HG03139 (cell line): ENCODE results near the gene SLC41A1.

Source experiments
- ATAC-seq: cut with Tn5 transposase; IDR thresholded peaks from one replicate; pipeline ENCODE4 v1.9.1; 2021; ENCODE audit not compliant: unreplicated experiment

SLC41A1 gene

GRCh38 chr1:205760606-205761005 is 52.4 kb downstream of the SLC41A1 start:
- no peak for ATAC-seq

GRCh38 chr1:205756552-205756951 is 56.4 kb downstream of the SLC41A1 start:
- ATAC-seq: no peak

GRCh38 chr1:205754857-205755256 is 58.1 kb downstream of the SLC41A1 start:
- ATAC-seq: no peak

GRCh38 chr1:205751036-205751651 is 61.9 kb downstream of the SLC41A1 start:
- ATAC-seq: no peak

GRCh38 chr1:205750138-205751035 is 62.6 kb downstream of the SLC41A1 start, which contains the start of gene NUCKS1:
TSS of gene NUCKS1 (minus strand) at chr1:205750182. CDS start at chr1:205749973, 209 bp downstream.
- ATAC-seq: peak; percentile 64

GRCh38 chr1:205749234-205750137 is 63.5 kb downstream of the SLC41A1 start:
- ATAC-seq: peak; percentile 81

GRCh38 chr1:205748403-205749233 is 64.4 kb downstream of the SLC41A1 start:
- ATAC-seq: peak; percentile 4

GRCh38 chr1:205746757-205747412 is 66.1 kb downstream of the SLC41A1 start:
- no peak for ATAC-seq

GRCh38 chr1:205744403-205744802 is 68.6 kb downstream of the SLC41A1 start:
- ATAC-seq: no peak

GRCh38 chr1:205743977-205744376 is 69.0 kb downstream of the SLC41A1 start:
- no peak for ATAC-seq

- ATAC-seq: no peak
Measured at GRCh38 chr1:205741681-205742080, 71.3 kb downstream of the SLC41A1 start.

- no peak for ATAC-seq
Measured at GRCh38 chr1:205739348-205740160, 73.4 kb downstream of the SLC41A1 start.
